Measurements from ENCODE around the gene ITCH.
"Not testable (repeated sequence)": the region's sequence is repeated elsewhere in the genome, so short reads cannot be mapped to it uniquely, and the experiment has no call there.

- not testable (repeated sequence) for TF ChIP-seq EP300, POLR2A (IDR thresholded peaks at IDR 0.05)
- TF ChIP-seq, protein P1, sequence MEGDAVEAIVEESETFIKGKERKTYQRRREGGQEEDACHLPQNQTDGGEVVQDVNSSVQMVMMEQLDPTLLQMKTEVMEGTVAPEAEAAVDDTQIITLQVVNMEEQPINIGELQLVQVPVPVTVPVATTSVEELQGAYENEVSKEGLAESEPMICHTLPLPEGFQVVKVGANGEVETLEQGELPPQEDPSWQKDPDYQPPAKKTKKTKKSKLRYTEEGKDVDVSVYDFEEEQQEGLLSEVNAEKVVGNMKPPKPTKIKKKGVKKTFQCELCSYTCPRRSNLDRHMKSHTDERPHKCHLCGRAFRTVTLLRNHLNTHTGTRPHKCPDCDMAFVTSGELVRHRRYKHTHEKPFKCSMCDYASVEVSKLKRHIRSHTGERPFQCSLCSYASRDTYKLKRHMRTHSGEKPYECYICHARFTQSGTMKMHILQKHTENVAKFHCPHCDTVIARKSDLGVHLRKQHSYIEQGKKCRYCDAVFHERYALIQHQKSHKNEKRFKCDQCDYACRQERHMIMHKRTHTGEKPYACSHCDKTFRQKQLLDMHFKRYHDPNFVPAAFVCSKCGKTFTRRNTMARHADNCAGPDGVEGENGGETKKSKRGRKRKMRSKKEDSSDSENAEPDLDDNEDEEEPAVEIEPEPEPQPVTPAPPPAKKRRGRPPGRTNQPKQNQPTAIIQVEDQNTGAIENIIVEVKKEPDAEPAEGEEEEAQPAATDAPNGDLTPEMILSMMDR (IDR thresholded peaks at IDR 0.05) = not testable (repeated sequence)
These were observed 21.9 kb upstream of the ITCH start for GRCh38 chr20:34341199-34341598.

All from ovary (tissue), 3 donors.